Activated CD4-positive, CD25-positive, alpha-beta regulatory T cell treated with anti-CD3 and anti-CD28 coated beads, Interleukin-2, amount 50 U/mL, for 16 hours (primary cell): ENCODE results near the gene CPE.

Experiments
- DNase-seq: peaks from one replicate; pipeline ENCODE4 v3.0.0-alpha.2; 2020; ENCODE audit warnings: low read depth, low spot score

Gene CPE

GRCh38 chr4:165364452-165365080 lies 14.2 kb upstream of the CPE start:
- DNase-seq, result no peak

- DNase-seq, result no peak
Observed at GRCh38 chr4:165367040-165367439, 11.8 kb upstream of the CPE start.

- DNase-seq, result no peak
Observed at GRCh38 chr4:165368114-165368513, 10.7 kb upstream of the CPE start.

- DNase-seq, result no peak
Observed at GRCh38 chr4:165368567-165368966, 10.2 kb upstream of the CPE start.

GRCh38 chr4:165369522-165369921 lies 9.3 kb upstream of the CPE start:
- DNase-seq, result no peak

GRCh38 chr4:165370530-165370929 lies 8.3 kb upstream of the CPE start:
- DNase-seq, result no peak

- DNase-seq, result no peak
Observed at GRCh38 chr4:165375465-165375864, 3.3 kb upstream of the CPE start.

- DNase-seq, result no peak
Observed at GRCh38 chr4:165378398-165378744, 437 bp upstream of the CPE start.

GRCh38 chr4:165379678-165380064 lies 863 bp downstream of the CPE start:
- DNase-seq, result no peak

GRCh38 chr4:165380805-165381204 lies 2.0 kb downstream of the CPE start:
- no peak for DNase-seq

GRCh38 chr4:165381821-165382373 lies 3.1 kb downstream of the CPE start:
- DNase-seq, result no peak

GRCh38 chr4:165382640-165383039 lies 3.8 kb downstream of the CPE start:
- DNase-seq, result no peak

GRCh38 chr4:165383591-165384073 lies 4.8 kb downstream of the CPE start:
- DNase-seq, result no peak

GRCh38 chr4:165384186-165384585 lies 5.4 kb downstream of the CPE start:
- DNase-seq, result no peak

GRCh38 chr4:165384598-165384997 lies 5.8 kb downstream of the CPE start:
- DNase-seq, result no peak

- no peak for DNase-seq
Observed at GRCh38 chr4:165385126-165385525, 6.3 kb downstream of the CPE start.

- DNase-seq, result no peak
Observed at GRCh38 chr4:165386328-165386727, 7.5 kb downstream of the CPE start.

GRCh38 chr4:165388756-165389155 lies 9.9 kb downstream of the CPE start:
- DNase-seq, result no peak

GRCh38 chr4:165393051-165393450 lies 14.2 kb downstream of the CPE start:
- no peak for DNase-seq

- no peak for DNase-seq
Observed at GRCh38 chr4:165393704-165394103, 14.9 kb downstream of the CPE start.

GRCh38 chr4:165394275-165394674 lies 15.5 kb downstream of the CPE start:
- DNase-seq, result no peak

- no peak for DNase-seq
Observed at GRCh38 chr4:165398570-165398969, 19.8 kb downstream of the CPE start.

GRCh38 chr4:165402375-165402774 lies 23.6 kb downstream of the CPE start:
- DNase-seq, result no peak

- no peak for DNase-seq
Observed at GRCh38 chr4:165403048-165403447, 24.2 kb downstream of the CPE start.
